Panc1 (cell line): ENCODE data around the gene PRPS2. TPM values are rescaled to one million over a fixed set of nuclear protein-coding genes. Genes with fewer than 3 reads are reported as not detected.

ENCODE experiments used
- ATAC-seq: fragments of 200-7000 bp; cut with Tn5 transposase; 2 replicates; pipeline ENCODE4 v1.9.1; 2020; ENCODE audit warnings: mild to moderate bottlenecking, moderate library complexity
- BruUV-seq: library from RNA; stranded (reverse); fragments of 400-500 nt; replicated peaks from 2 replicates; lab custom pipeline; 2021; lab: Mats Ljungman, UMichigan
- CTCF ChIA-PET: fragments of 300-600 bp; sonication (Branson Sonifier 250); formaldehyde crosslinking; loops from one replicate; lab custom pipeline; 2022; ENCODE audit warnings: antibody characterized with exemption; lab: Charles Lee
- POLR2A ChIA-PET: fragments of 300-600 bp; sonication (Branson Sonifier 250); formaldehyde crosslinking; loops from one replicate; lab custom pipeline; 2022; ENCODE audit warnings: antibody characterized with exemption; lab: Charles Lee
- DNase-seq: peaks from one replicate; pipeline ENCODE4 v3.0.0-alpha.2; 2010; ENCODE audit warnings: low read depth, low spot score
- H3K27ac ChIP-seq: 2 replicates; pipeline ENCODE4 v1.5.1; 2011; ENCODE audit warnings: mild to moderate bottlenecking, low read length, inconsistent platforms
- H3K27me3 ChIP-seq: fragments of 200-500 bp; sonication (Bioruptor generic); 2 replicates; pipeline ENCODE4 v1.6.0; 2014; ENCODE audit warnings: low read length, inconsistent platforms; ENCODE audit not compliant: control insufficient read depth, insufficient read depth
- H3K36me3 ChIP-seq: fragments of 200-500 bp; sonication (Bioruptor generic); 2 replicates; pipeline ENCODE4 v1.5.1; 2014; ENCODE audit warnings: inconsistent platforms, mild to moderate bottlenecking, low read length, moderate library complexity; ENCODE audit not compliant: control insufficient read depth, insufficient read depth
- H3K4me1 ChIP-seq: 2 replicates; pipeline ENCODE4 v1.5.1; 2011; ENCODE audit warnings: inconsistent platforms, mild to moderate bottlenecking, low read length, moderate library complexity; ENCODE audit not compliant: control insufficient read depth, insufficient read depth
- H3K4me3 ChIP-seq, 2 experiments: 2 replicates each; pipeline ENCODE4 v1.5.1; 2011 to 2012; ENCODE audit warnings: low read depth in 2 of 2, low read length in 2 of 2, mild to moderate bottlenecking in 2 of 2, inconsistent platforms in 1 of 2, moderate library complexity in 1 of 2
- H3K9me3 ChIP-seq: fragments of 200-500 bp; sonication (Bioruptor generic); 2 replicates; pipeline ENCODE4 v1.5.1; 2014; ENCODE audit warnings: low read depth, mild to moderate bottlenecking, inconsistent platforms, low read length, moderate library complexity; ENCODE audit not compliant: control insufficient read depth, insufficient read depth
- POLR2AphosphoS5 ChIP-seq: IDR thresholded peaks from 2 replicates; pipeline ENCODE4 v1.6.1; 2012; ENCODE audit warnings: mild to moderate bottlenecking, low read depth, low read length, moderate library complexity
- REST ChIP-seq, 2 experiments: IDR thresholded peaks; 2 replicates each; pipeline ENCODE4 v1.6.1; 2011 to 2012; ENCODE audit warnings: low read depth in 2 of 2, control low read depth in 1 of 2, low read length in 1 of 2, mild to moderate bottlenecking in 1 of 2, moderate library complexity in 1 of 2; ENCODE audit not compliant: insufficient read depth in 1 of 2
- SIN3A ChIP-seq: IDR thresholded peaks from 2 replicates; pipeline ENCODE4 v1.6.1; 2012; ENCODE audit warnings: low read depth, mild to moderate bottlenecking, low read length, moderate library complexity, borderline replicate concordance; ENCODE audit not compliant: insufficient read depth
- TCF7L2 ChIP-seq: IDR thresholded peaks from 2 replicates; pipeline ENCODE4 v1.6.1; 2011; ENCODE audit warnings: mild to moderate bottlenecking, low read depth, low read length, inconsistent platforms
- in situ Hi-C: cut with HindIII; loops from 2 replicates; pipeline ENCODE4 v1.10.0; 2016; ENCODE audit warnings: low sequenced_read_pairs, low pct_unique_long_range_greater_than_20kb
- intact Hi-C: fragments of 100-400 bp; cut with micrococcal nuclease; formaldehyde crosslinking; loops from one replicate; pipeline ENCODE4 v1.10.0; 2022; ENCODE audit not compliant: unreplicated experiment
- total RNA-seq: library from RNA; stranded (reverse); gene quantifications from one replicate; pipeline ENCODE4 v1.2.1, GENCODE V29; 2021; ENCODE audit not compliant: unreplicated experiment
- TF ChIP-seq, protein P1 (sequence below): fragments of 450-650 bp; IDR thresholded peaks from 2 replicates; pipeline ENCODE4 v1.5.1; 2017; ENCODE audit warnings: mild to moderate bottlenecking

Gene PRPS2
- total RNA-seq, 1 experiment from 2014 or later: 28.4 TPM

DNA sequence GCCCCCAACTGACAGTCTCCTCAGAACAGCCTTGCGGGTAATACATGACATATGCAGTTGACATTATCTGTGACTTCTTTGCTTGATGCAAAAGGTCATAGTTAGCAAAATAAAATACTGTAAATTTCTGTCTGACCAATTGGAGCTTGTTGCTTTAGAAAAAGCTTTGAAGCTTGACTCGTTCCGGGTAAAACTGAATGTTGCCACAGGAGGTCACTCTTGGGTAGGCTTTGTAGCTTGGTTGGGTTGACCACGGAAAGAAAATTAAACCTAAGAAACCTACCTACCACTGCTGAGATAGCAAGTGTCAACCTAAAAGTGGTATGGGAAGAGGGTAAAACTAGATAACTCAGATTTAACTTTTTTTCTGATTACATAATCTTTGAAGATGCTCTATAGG, 23.2 kb downstream of the PRPS2 start:
- in situ Hi-C loops (no loop called here), intact Hi-C loops (loop anchor here (5.0 kb wide), 1 partner anchor 88 kb away; no protein-coding TSS in a partner anchor)
- no peaks in the 10 kb centered on the region for H3K9me3 ChIP-seq
- no peaks in the 10 kb centered on the region for H3K4me1 ChIP-seq
- H3K36me3 ChIP-seq: no peaks in the 10 kb centered on the region
- H3K27me3 ChIP-seq: no peaks in the 10 kb centered on the region
- H3K27ac ChIP-seq: no peak overlapping the region
- CTCF ChIA-PET: interaction anchor here (1.1 kb wide), 2 partner anchors 22 to 81 kb away, joined by 3 to 9 read pairs; no protein-coding TSS in a partner anchor
- no peak overlapping the region for H3K4me3 ChIP-seq
- ATAC-seq (no peak; the same call in 1 of the 2 replicates), DNase-seq (peak; percentile 32)
- no peak for TF ChIP-seq TCF7L2
- TF ChIP-seq, protein P1, sequence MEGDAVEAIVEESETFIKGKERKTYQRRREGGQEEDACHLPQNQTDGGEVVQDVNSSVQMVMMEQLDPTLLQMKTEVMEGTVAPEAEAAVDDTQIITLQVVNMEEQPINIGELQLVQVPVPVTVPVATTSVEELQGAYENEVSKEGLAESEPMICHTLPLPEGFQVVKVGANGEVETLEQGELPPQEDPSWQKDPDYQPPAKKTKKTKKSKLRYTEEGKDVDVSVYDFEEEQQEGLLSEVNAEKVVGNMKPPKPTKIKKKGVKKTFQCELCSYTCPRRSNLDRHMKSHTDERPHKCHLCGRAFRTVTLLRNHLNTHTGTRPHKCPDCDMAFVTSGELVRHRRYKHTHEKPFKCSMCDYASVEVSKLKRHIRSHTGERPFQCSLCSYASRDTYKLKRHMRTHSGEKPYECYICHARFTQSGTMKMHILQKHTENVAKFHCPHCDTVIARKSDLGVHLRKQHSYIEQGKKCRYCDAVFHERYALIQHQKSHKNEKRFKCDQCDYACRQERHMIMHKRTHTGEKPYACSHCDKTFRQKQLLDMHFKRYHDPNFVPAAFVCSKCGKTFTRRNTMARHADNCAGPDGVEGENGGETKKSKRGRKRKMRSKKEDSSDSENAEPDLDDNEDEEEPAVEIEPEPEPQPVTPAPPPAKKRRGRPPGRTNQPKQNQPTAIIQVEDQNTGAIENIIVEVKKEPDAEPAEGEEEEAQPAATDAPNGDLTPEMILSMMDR: peak; percentile 49
- no peak for TF ChIP-seq POLR2AphosphoS5
- TF ChIP-seq REST (IDR thresholded peaks at IDR 0.05; ENCODE audit: insufficient read depth in 1 of 2, low read depth in 2 of 2, low read length in 1 of 2): no peak
- TF ChIP-seq SIN3A: no peak
- BruUV-seq: no TSS peak
- POLR2A ChIA-PET: no interaction called here

DNA sequence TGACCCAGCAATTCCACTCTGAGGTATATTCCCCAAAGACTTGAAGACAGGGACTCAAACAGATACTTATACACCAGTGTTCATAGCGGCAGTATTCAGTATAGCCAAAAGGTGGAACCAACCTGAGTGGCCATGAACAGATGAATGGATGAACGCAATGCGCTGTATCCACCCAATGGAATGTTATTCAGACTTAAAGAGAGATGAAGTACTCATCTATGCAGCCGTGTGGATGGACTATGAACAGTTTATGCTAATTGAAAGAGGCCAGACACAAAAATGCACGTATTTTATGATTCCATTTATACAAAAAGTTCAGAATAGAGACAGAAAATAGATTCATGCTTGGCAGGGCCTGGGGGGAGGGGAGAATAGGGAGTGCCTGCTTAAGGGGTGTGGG, 26.3 kb downstream of the PRPS2 start:
- ChIA-PET POLR2A (no interaction called here), CTCF (no interaction called here)
- DNase-seq: no peak
- intact Hi-C loops: no loop called here
- no peak for ATAC-seq
- Histone ChIP-seq H3K4me3 (no peak overlapping the region), H3K27ac (no peak overlapping the region), H3K36me3 (no peaks in the 10 kb centered on the region), H3K9me3 (no peaks in the 10 kb centered on the region), H3K4me1 (no peaks in the 10 kb centered on the region), H3K27me3 (no peaks in the 10 kb centered on the region)
- in situ Hi-C loops: no loop called here
- no peak for TF ChIP-seq SIN3A
- TF ChIP-seq, protein P1: no peak
- no peak for TF ChIP-seq TCF7L2
- TF ChIP-seq POLR2AphosphoS5: no peak
- TF ChIP-seq REST (IDR thresholded peaks at IDR 0.05; ENCODE audit: insufficient read depth in 1 of 2, low read depth in 2 of 2, low read length in 1 of 2): no peak
- no TSS peak for BruUV-seq
